ENCODE results near the gene HOXD12.

DNA sequence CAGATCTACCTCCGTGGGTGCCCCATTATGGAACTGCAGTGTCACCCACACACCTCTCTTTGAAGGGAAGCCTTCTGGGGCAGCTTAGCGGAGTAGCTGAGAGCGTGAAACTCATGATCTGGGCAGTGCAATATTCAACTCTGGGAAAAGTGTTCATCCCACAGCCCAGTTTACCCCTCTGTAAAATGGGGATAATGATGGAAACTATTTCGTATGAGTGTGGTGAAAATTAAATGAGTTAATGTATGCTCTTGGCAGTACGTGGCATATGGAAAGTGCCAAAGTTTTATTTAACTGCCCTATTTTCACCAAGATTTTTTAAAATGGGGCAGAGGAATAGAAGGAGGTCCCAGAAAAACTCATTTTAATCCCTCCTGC lies 27.3 kb upstream of the HOXD12 start:
- no peak for TF ChIP-seq POLR2AphosphoS5 (IDR thresholded peaks at IDR 0.05)
- TF ChIP-seq, protein P1, sequence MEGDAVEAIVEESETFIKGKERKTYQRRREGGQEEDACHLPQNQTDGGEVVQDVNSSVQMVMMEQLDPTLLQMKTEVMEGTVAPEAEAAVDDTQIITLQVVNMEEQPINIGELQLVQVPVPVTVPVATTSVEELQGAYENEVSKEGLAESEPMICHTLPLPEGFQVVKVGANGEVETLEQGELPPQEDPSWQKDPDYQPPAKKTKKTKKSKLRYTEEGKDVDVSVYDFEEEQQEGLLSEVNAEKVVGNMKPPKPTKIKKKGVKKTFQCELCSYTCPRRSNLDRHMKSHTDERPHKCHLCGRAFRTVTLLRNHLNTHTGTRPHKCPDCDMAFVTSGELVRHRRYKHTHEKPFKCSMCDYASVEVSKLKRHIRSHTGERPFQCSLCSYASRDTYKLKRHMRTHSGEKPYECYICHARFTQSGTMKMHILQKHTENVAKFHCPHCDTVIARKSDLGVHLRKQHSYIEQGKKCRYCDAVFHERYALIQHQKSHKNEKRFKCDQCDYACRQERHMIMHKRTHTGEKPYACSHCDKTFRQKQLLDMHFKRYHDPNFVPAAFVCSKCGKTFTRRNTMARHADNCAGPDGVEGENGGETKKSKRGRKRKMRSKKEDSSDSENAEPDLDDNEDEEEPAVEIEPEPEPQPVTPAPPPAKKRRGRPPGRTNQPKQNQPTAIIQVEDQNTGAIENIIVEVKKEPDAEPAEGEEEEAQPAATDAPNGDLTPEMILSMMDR (IDR thresholded peaks at IDR 0.05), result no peak

Data from prostate gland (tissue), 2 donors.